Measurements from ENCODE around the gene ZNF816.

The ZNF816 gene

DNA sequence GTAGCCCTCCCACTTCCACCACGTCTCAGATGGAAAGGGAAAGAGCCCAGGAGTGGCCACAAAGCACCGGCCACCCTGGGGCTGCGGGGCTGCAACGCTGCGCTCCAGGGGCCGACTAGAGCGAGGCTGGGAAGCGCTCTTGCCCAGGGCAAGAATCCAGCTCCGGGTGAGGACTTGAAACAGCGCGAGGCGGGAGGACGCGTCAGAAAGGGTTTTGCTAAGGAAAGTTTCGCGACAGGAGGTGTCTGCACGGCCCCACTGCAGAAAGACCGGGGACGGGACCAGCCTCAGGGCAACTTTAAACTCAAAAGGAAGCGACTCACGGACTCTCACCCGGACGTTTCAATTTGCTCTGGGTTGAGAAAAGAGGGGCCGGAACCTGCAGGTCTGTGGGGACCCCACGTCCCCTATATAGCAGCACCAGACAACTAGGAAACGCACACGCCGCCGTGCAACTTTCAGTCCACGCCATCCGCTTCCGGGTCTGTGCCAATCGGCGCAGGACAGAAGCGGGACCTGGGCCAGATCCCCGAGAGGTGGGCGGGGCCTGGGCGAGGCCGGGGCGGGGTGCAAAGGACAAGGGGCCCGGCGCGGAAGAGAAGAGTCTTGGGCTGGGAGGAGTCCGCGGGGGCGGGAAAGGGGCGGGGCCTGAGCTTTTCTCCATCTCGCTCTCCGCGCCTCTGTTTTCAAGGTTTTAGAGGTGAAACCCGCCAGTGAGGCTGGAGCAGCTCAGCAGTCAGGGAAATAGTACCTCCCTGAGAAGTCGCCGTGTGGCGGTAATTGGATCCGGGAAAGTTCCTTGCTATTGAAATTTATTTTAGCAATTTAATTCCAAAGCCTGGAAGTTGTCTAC is at the start of gene ZNF816:
Gene ZNF816, minus strand, starts transcription at position 488 of the 853 bp plus-strand sequence. CDS start 6,792 bp downstream, outside the sequence.
- peaks cover 7% of the 10 kb centered on the region; the same call in 1 of the 2 replicates for H3K9me3 ChIP-seq (ENCODE audit: insufficient read depth, low read length)
- 0 out of 2 replicates have a peak within 1 kb of the TSS, but pooled peaks have one; percentile 33 for H3K27ac ChIP-seq (ENCODE audit: low read depth, low read length)
- H4K20me1 ChIP-seq (ENCODE audit: low read depth, low read length) = no peaks in the 10 kb centered on the region
- no peak for TF ChIP-seq EZH2phosphoT487 (conservative IDR thresholded peaks at IDR 0.05; ENCODE audit: low read length)
- TF ChIP-seq, protein P1, sequence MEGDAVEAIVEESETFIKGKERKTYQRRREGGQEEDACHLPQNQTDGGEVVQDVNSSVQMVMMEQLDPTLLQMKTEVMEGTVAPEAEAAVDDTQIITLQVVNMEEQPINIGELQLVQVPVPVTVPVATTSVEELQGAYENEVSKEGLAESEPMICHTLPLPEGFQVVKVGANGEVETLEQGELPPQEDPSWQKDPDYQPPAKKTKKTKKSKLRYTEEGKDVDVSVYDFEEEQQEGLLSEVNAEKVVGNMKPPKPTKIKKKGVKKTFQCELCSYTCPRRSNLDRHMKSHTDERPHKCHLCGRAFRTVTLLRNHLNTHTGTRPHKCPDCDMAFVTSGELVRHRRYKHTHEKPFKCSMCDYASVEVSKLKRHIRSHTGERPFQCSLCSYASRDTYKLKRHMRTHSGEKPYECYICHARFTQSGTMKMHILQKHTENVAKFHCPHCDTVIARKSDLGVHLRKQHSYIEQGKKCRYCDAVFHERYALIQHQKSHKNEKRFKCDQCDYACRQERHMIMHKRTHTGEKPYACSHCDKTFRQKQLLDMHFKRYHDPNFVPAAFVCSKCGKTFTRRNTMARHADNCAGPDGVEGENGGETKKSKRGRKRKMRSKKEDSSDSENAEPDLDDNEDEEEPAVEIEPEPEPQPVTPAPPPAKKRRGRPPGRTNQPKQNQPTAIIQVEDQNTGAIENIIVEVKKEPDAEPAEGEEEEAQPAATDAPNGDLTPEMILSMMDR (IDR thresholded peaks at IDR 0.05; ENCODE audit: insufficient read depth, low read length, poor library complexity, severe bottlenecking) = no peak
- peaks cover 47% of the 10 kb centered on the region for H3K79me2 ChIP-seq (ENCODE audit: insufficient read depth, low read length)
- no peaks in the 10 kb centered on the region for H3F3A ChIP-seq (ENCODE audit: insufficient read depth)
- H2AFZ ChIP-seq (ENCODE audit: low read depth, low read length, severe bottlenecking) = peak within 1 kb of the TSS; percentile 94
- H3K9me2 ChIP-seq (replicated peaks; ENCODE audit: insufficient read depth, low read length) = no peaks in the 10 kb centered on the region
- no peaks in the 10 kb centered on the region for H3K27me3 ChIP-seq (ENCODE audit: low read length)
- 0 out of 2 replicates have a peak, but pooled peaks cover 2% of the 10 kb centered on the region for H3K36me3 ChIP-seq (ENCODE audit: low read length)
- H3K4me3 ChIP-seq (ENCODE audit: insufficient read depth, low read length, poor library complexity, severe bottlenecking) = peak within 1 kb of the TSS; percentile 93
- H3K4me2 ChIP-seq (ENCODE audit: low read depth, low read length, poor library complexity, severe bottlenecking) = peak within 1 kb of the TSS; percentile 69
- peak within 1 kb of the TSS; percentile 93 for H3K9ac ChIP-seq (ENCODE audit: low read length)

- Histone ChIP-seq H3K79me2 (ENCODE audit: insufficient read depth, low read length) (no peaks in the 10 kb centered on the region), H3K36me3 (ENCODE audit: low read length) (no peaks in the 10 kb centered on the region), H3K9me3 (ENCODE audit: insufficient read depth, low read length) (no peaks in the 10 kb centered on the region), H3K9ac (ENCODE audit: low read length) (no peak overlapping the region), H4K20me1 (ENCODE audit: low read depth, low read length) (no peaks in the 10 kb centered on the region), H3K27ac (ENCODE audit: low read depth, low read length) (no peak overlapping the region), H3K4me3 (ENCODE audit: insufficient read depth, low read length, poor library complexity, severe bottlenecking) (no peak overlapping the region), H3F3A (ENCODE audit: insufficient read depth) (no peaks in the 10 kb centered on the region), H2AFZ (ENCODE audit: low read depth, low read length, severe bottlenecking) (no peak overlapping the region), H3K4me2 (ENCODE audit: low read depth, low read length, poor library complexity, severe bottlenecking) (no peak overlapping the region), H3K27me3 (ENCODE audit: low read length) (no peaks in the 10 kb centered on the region), H3K9me2 (replicated peaks; ENCODE audit: insufficient read depth, low read length) (no peaks in the 10 kb centered on the region)
- TF ChIP-seq, protein P1 (IDR thresholded peaks at IDR 0.05; ENCODE audit: insufficient read depth, low read length, poor library complexity, severe bottlenecking) = no peak
Measured at GRCh38 chr19:53012006-53012405, 49.3 kb upstream of the ZNF816 start.

DNA sequence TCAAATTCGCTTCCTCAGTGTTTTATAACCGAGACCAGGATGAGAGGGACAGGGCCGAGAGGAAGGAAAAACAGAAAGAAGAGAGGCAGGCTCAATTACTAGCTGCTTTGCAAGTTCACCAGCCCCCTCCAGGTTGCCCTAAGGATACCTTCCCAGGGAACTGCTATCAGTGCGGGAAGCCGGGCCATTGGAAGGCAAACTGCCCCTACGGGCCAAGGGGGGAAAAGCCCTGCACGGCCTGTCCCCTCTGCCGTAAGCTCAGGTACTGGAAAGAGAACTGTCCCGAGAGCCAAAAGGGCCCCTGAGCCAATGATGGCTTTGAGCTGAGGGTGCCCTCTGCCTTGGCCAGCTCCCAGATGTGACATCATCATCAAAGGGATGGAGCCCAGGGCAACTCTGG is 47.8 kb upstream of the ZNF816 start:
- Histone ChIP-seq H2AFZ (ENCODE audit: low read depth, low read length, severe bottlenecking) (no peak overlapping the region), H3K4me2 (ENCODE audit: low read depth, low read length, poor library complexity, severe bottlenecking) (no peak overlapping the region), H3K36me3 (ENCODE audit: low read length) (no peaks in the 10 kb centered on the region), H3K9me3 (ENCODE audit: insufficient read depth, low read length) (no peaks in the 10 kb centered on the region), H3K27me3 (ENCODE audit: low read length) (no peaks in the 10 kb centered on the region), H3K9ac (ENCODE audit: low read length) (no peak overlapping the region), H3K79me2 (ENCODE audit: insufficient read depth, low read length) (no peaks in the 10 kb centered on the region), H4K20me1 (ENCODE audit: low read depth, low read length) (no peaks in the 10 kb centered on the region), H3K9me2 (replicated peaks; ENCODE audit: insufficient read depth, low read length) (no peaks in the 10 kb centered on the region), H3K27ac (ENCODE audit: low read depth, low read length) (no peak overlapping the region), H3K4me3 (ENCODE audit: insufficient read depth, low read length, poor library complexity, severe bottlenecking) (no peak overlapping the region), H3F3A (ENCODE audit: insufficient read depth) (no peaks in the 10 kb centered on the region)
- TF ChIP-seq, protein P1 (IDR thresholded peaks at IDR 0.05; ENCODE audit: insufficient read depth, low read length, poor library complexity, severe bottlenecking) = no peak
- TF ChIP-seq EZH2phosphoT487 (conservative IDR thresholded peaks at IDR 0.05; ENCODE audit: low read length) = no peak

Measured in SU-DHL-6 (cell line).